ENCODE data around the gene THSD4.

DNA sequence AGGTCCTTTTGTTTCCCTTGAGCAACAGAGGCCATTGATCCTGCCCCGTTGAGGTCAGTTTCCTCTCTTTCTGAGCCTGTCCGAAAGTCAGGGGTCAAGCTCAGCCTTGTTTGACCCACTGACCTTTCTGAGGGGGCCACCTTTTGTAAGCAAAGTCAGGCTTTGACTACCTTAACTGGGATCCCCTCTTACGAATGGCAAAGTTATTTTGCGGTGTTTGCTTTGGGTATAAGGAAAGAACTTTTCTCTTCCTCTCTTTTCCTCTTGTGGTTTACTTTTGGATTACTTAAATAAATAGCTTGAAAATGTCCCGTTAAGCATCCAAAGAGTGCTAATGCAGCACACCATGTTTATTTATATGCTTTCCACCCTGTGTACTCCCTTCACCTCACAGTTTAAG, 340.6 kb downstream of the THSD4 start:
- TF ChIP-seq CTCF (conservative IDR thresholded peaks at IDR 0.05 in 1 of 2, IDR thresholded peaks at IDR 0.05 in 1 of 2; ENCODE audit: low read depth in 1 of 2, low read length in 2 of 2) (no peak), EZH2 (IDR thresholded peaks at IDR 0.05; ENCODE audit: low read length, missing control alignments) (no peak)

Data from fibroblast of lung (primary cell).